ENCODE measurements around the gene STUM.

Gene STUM

GRCh38 chr1:226547754-226548191 lies 791 bp upstream of the STUM start:
- DNase-seq (ENCODE audit: extremely low spot score), result peak; percentile 95
- CTCF ChIA-PET, result interaction anchor here (0.7 to 1.7 kb wide), 11 partner anchors 11 to 143 kb away, joined by 3 to 9 read pairs (median 3); no protein-coding TSS in a partner anchor
- POLR2A ChIA-PET, result interaction anchor here (0.8 to 1.9 kb wide), 3 partner anchors 9 to 140 kb away, joined by 3 to 6 read pairs (median 3); partner anchors contain the start of gene PARP1
- TF ChIP-seq L3MBTL2 (conservative IDR thresholded peaks at IDR 0.05) (no peak), PKNOX1 (IDR thresholded peaks at IDR 0.05) (no peak), ARNT (IDR thresholded peaks at IDR 0.05) (0 out of 2 replicates have a peak, but pooled peaks have one; percentile 38), FOXA1 (IDR thresholded peaks at IDR 0.05) (no peak), HDGF (IDR thresholded peaks at IDR 0.05; ENCODE audit: borderline replicate concordance) (no peak), NFRKB (IDR thresholded peaks at IDR 0.05) (no peak), ELF4 (IDR thresholded peaks at IDR 0.05) (no peak), CTBP1 (IDR thresholded peaks at IDR 0.05; ENCODE audit: borderline replicate concordance) (peak; percentile 30; the same call in 1 of the 2 replicates), FOXM1 (IDR thresholded peaks at IDR 0.05; ENCODE audit: borderline replicate concordance) (peak; percentile 54; the same call in 1 of the 2 replicates), BHLHE40 (IDR thresholded peaks at IDR 0.05; ENCODE audit: borderline replicate concordance) (no peak), TARDBP (IDR thresholded peaks at IDR 0.05) (no peak), LEF1 (IDR thresholded peaks at IDR 0.05; ENCODE audit: borderline replicate concordance) (no peak), FOXK2 (IDR thresholded peaks at IDR 0.05) (no peak), SUZ12 (IDR thresholded peaks at IDR 0.05) (no peak), ZNF384 (IDR thresholded peaks at IDR 0.05) (peak; percentile 68), SP1 (IDR thresholded peaks at IDR 0.05) (no peak)

GRCh38 chr1:226549094-226549936 lies 751 bp downstream of the STUM start:
- CTCF ChIA-PET, result interaction anchor here (1.0 to 1.7 kb wide), 2 partner anchors 59 to 141 kb away, joined by 3 to 7 read pairs; partner anchors contain the start of gene PARP1
- TF ChIP-seq L3MBTL2 (conservative IDR thresholded peaks at IDR 0.05) (peak; percentile 82), CTBP1 (IDR thresholded peaks at IDR 0.05; ENCODE audit: borderline replicate concordance) (no peak)
- POLR2A ChIA-PET, result interaction anchor here (1.0 to 2.5 kb wide), 2 partner anchors 59 to 141 kb away, joined by 3 to 8 read pairs; partner anchors contain the start of gene PARP1

GRCh38 chr1:226549937-226550671 lies 1.5 kb downstream of the STUM start:
- no peak for DNase-seq (ENCODE audit: extremely low spot score)
- POLR2A ChIA-PET, result interaction anchor here (1.0 to 2.5 kb wide), 2 partner anchors 59 to 142 kb away, joined by 3 to 8 read pairs; partner anchors contain the start of gene PARP1

More at GRCh38 chr1:226549094-226549936, 751 bp downstream of the STUM start:
- no peak for DNase-seq (ENCODE audit: extremely low spot score)

GRCh38 chr1:226550672-226551041 lies 2.1 kb downstream of the STUM start:
- POLR2A ChIA-PET, result interaction anchor here (1.0 to 2.5 kb wide), 2 partner anchors 58 to 142 kb away, joined by 3 to 8 read pairs; partner anchors contain the start of gene PARP1
- DNase-seq (ENCODE audit: extremely low spot score), result no peak
- TF ChIP-seq HDGF (IDR thresholded peaks at IDR 0.05; ENCODE audit: borderline replicate concordance) (no peak), BHLHE40 (IDR thresholded peaks at IDR 0.05; ENCODE audit: borderline replicate concordance) (no peak), FOXK2 (IDR thresholded peaks at IDR 0.05) (no peak), FOXA1 (IDR thresholded peaks at IDR 0.05) (no peak), CTBP1 (IDR thresholded peaks at IDR 0.05; ENCODE audit: borderline replicate concordance) (no peak), PKNOX1 (IDR thresholded peaks at IDR 0.05) (no peak), NFRKB (IDR thresholded peaks at IDR 0.05) (no peak), TARDBP (IDR thresholded peaks at IDR 0.05) (no peak), SUZ12 (IDR thresholded peaks at IDR 0.05) (no peak), LEF1 (IDR thresholded peaks at IDR 0.05; ENCODE audit: borderline replicate concordance) (no peak), L3MBTL2 (conservative IDR thresholded peaks at IDR 0.05) (no peak), SP1 (IDR thresholded peaks at IDR 0.05) (no peak), FOXM1 (IDR thresholded peaks at IDR 0.05; ENCODE audit: borderline replicate concordance) (no peak), ARNT (IDR thresholded peaks at IDR 0.05) (no peak), ZNF384 (IDR thresholded peaks at IDR 0.05) (no peak), ELF4 (IDR thresholded peaks at IDR 0.05) (no peak)
- CTCF ChIA-PET, result interaction anchor here (0.9 to 1.1 kb wide), 3 partner anchors 19 to 58 kb away, joined by 3 read pairs; no protein-coding TSS in a partner anchor

More at GRCh38 chr1:226549937-226550671, 1.5 kb downstream of the STUM start:
- TF ChIP-seq HDGF (IDR thresholded peaks at IDR 0.05; ENCODE audit: borderline replicate concordance) (no peak), ZNF384 (IDR thresholded peaks at IDR 0.05) (peak; percentile 88), SP1 (IDR thresholded peaks at IDR 0.05) (no peak)
- CTCF ChIA-PET, result interaction anchor here (1.1 kb wide), 1 partner anchor 58 kb away, joined by 3 read pairs; no protein-coding TSS in a partner anchor

GRCh38 chr1:226551299-226551698 lies 2.7 kb downstream of the STUM start:
- ChIA-PET CTCF (interaction anchor here (0.6 to 1.1 kb wide), 5 partner anchors 19 to 143 kb away, joined by 3 read pairs; no protein-coding TSS in a partner anchor), POLR2A (no interaction called here)
- TF ChIP-seq BHLHE40 (IDR thresholded peaks at IDR 0.05; ENCODE audit: borderline replicate concordance), result no peak
- no peak for TF ChIP-seq FOXA1 (IDR thresholded peaks at IDR 0.05)
- TF ChIP-seq LEF1 (IDR thresholded peaks at IDR 0.05; ENCODE audit: borderline replicate concordance), result no peak
- TF ChIP-seq SP1 (IDR thresholded peaks at IDR 0.05), result no peak
- no peak for TF ChIP-seq ZNF384 (IDR thresholded peaks at IDR 0.05)
- no peak for TF ChIP-seq CTBP1 (IDR thresholded peaks at IDR 0.05; ENCODE audit: borderline replicate concordance)
- TF ChIP-seq FOXK2 (IDR thresholded peaks at IDR 0.05), result no peak
- TF ChIP-seq NFRKB (IDR thresholded peaks at IDR 0.05), result no peak
- TF ChIP-seq ELF4 (IDR thresholded peaks at IDR 0.05), result no peak
- no peak for TF ChIP-seq HDGF (IDR thresholded peaks at IDR 0.05; ENCODE audit: borderline replicate concordance)
- DNase-seq (ENCODE audit: extremely low spot score), result no peak

All from HEK293T (cell line).